K562 (cell line): ENCODE measurements around the gene TXN2.

Source experiments
- ERF ChIP-seq: fragments of 450-650 bp; formaldehyde crosslinking; IDR thresholded peaks from 2 replicates; pipeline ENCODE4 v1.4.0; 2020; ENCODE audit warnings: mild to moderate bottlenecking, mixed read lengths
- GABPB2 ChIP-seq: fragments of 250-450 bp; sonication (Bioruptor Pico); conservative IDR thresholded peaks from 2 replicates; pipeline ENCODE4 v1.5.1; 2021; ENCODE audit warnings: mild to moderate bottlenecking
- MAZ ChIP-seq, 2 experiments: fragments of 450-650 bp in 1 of 2; sonication (generic) in 1 of 2; formaldehyde crosslinking; IDR thresholded peaks in 1 of 2; conservative IDR thresholded peaks in 1 of 2; 2 replicates each; pipeline versions ENCODE4 v1.4.0 to v1.5.0; 2020; ENCODE audit warnings: mild to moderate bottlenecking in 1 of 2, missing genetic modification reagents in 1 of 2
- SMC3 ChIP-seq: conservative IDR thresholded peaks from 2 replicates; pipeline ENCODE4 v1.6.1; 2011; ENCODE audit warnings: low read depth, low read length, improper control_type of control experiment; ENCODE audit not compliant: insufficient read depth
- TARDBP ChIP-seq: fragments of 450-650 bp; IDR thresholded peaks from 2 replicates; pipeline ENCODE4 v1.6.1; 2016
- TF ChIP-seq, protein P1 (sequence below), 2 experiments: fragments of 450-650 bp; IDR thresholded peaks; 2 replicates each; pipeline ENCODE4 v1.6.1; 2016; ENCODE audit warnings: mild to moderate bottlenecking in 2 of 2, borderline replicate concordance in 1 of 2, low read depth in 1 of 2, moderate library complexity in 1 of 2
- TF ChIP-seq, protein P2 (sequence below), 3 experiments: IDR thresholded peaks in 2 of 3; conservative IDR thresholded peaks in 1 of 3; 2 replicates each; pipeline ENCODE4 v1.5.1; 2011 to 2012; ENCODE audit warnings: low read length in 3 of 3, mild to moderate bottlenecking in 3 of 3, control low read depth in 2 of 3, improper control_type of control experiment in 1 of 3, inconsistent platforms in 1 of 3, low read depth in 1 of 3, mixed read lengths in 1 of 3, moderate library complexity in 1 of 3; ENCODE audit not compliant: insufficient read depth in 2 of 3

DNA sequence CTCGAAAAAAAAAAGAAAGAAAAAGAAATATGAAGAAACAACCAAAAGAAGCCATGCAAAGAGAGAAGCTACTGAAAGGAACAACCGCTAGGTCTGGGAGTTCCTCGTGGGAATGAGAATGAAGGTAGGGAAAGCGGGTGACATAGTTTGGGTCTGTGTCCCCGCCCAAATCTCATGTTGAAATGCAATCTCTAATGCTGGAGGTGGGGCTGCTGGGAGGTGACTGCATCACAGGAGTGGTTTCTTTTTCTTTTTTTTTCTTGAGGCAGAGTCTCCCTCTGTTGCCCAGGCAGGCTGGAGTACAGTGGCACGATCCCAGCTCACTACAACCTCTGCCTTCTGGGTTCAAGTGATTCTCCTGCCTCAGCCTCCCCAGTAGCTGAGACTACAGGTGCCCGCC lies 9.7 kb upstream of the TXN2 start:
- no peak for TF ChIP-seq SMC3
- TF ChIP-seq ERF (CRISPR knock-in tag), result no peak
- TF ChIP-seq, protein P1, sequence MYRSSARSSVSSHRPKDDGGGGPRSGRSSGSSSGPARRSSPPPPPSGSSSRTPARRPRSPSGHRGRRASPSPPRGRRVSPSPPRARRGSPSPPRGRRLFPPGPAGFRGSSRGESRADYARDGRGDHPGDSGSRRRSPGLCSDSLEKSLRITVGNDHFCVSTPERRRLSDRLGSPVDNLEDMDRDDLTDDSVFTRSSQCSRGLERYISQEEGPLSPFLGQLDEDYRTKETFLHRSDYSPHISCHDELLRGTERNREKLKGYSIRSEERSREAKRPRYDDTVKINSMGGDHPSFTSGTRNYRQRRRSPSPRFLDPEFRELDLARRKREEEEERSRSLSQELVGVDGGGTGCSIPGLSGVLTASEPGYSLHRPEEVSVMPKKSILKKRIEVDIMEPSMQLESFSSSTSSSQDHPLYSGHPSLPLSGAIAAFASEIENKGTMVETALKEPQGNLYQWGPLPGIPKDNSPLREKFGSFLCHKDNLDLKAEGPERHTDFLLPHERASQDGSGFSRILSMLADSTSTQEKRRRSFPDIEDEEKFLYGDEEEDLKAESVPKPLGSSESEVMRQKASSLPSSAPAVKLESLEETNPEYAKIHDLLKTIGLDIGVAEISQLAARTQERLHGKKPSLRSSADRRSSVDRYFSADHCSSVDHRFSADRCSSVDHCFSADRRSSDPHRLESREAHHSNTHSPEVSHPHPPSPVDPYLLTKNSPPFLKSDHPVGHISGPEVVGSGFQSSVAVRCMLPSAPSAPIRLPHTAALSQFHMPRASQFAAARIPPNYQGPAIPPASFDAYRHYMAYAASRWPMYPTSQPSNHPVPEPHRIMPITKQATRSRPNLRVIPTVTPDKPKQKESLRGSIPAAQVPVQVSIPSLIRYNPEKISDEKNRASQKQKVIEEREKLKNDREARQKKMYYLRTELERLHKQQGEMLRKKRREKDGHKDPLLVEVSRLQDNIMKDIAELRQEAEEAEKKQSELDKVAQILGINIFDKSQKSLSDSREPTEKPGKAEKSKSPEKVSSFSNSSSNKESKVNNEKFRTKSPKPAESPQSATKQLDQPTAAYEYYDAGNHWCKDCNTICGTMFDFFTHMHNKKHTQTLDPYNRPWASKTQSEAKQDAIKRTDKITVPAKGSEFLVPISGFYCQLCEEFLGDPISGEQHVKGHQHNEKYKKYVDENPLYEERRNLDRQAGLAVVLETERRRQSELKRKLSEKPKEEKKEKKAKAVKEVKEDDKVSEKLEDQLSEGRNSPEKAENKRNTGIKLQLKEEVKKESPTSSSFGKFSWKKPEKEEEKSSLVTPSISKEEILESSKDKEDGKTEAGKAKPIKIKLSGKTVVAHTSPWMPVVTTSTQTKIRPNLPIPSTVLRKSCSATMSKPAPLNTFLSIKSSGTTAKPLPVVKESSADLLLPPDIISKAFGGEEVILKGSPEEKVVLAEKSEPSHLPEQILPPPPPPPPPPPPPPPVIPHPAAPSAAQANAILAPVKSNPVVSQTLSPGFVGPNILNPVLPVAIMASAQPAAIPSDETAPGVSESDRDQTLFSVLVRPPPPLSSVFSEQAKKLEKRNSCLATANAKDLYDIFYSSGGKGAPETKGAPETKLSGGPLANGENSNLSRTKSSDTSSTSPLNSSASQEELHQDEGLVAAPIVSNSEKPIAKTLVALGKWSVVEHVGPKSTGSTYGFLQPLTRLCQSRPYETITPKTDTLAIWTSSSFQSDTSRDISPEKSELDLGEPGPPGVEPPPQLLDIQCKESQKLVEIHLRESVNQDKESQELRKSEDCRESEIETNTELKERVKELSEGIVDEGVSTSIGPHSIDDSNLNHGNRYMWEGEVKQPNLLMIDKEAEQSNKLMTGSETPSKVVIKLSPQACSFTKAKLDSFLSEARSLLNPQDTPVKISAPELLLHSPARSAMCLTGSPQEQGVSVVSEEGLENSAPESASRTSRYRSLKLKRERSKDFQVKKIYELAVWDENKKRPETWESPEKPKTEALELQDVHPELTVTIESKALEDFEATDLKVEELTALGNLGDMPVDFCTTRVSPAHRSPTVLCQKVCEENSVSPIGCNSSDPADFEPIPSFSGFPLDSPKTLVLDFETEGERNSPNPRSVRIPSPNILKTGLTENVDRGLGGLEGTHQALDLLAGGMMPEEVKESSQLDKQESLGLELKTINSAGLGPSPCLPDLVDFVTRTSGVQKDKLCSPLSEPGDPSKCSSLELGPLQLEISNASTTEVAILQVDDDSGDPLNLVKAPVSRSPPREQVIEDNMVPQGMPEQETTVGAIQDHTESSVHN (IDR thresholded peaks at IDR 0.05; ENCODE audit: borderline replicate concordance in 1 of 2, low read depth in 1 of 2), result no peak
- no peak for TF ChIP-seq TARDBP
- TF ChIP-seq, protein P2, sequence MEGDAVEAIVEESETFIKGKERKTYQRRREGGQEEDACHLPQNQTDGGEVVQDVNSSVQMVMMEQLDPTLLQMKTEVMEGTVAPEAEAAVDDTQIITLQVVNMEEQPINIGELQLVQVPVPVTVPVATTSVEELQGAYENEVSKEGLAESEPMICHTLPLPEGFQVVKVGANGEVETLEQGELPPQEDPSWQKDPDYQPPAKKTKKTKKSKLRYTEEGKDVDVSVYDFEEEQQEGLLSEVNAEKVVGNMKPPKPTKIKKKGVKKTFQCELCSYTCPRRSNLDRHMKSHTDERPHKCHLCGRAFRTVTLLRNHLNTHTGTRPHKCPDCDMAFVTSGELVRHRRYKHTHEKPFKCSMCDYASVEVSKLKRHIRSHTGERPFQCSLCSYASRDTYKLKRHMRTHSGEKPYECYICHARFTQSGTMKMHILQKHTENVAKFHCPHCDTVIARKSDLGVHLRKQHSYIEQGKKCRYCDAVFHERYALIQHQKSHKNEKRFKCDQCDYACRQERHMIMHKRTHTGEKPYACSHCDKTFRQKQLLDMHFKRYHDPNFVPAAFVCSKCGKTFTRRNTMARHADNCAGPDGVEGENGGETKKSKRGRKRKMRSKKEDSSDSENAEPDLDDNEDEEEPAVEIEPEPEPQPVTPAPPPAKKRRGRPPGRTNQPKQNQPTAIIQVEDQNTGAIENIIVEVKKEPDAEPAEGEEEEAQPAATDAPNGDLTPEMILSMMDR (IDR thresholded peaks at IDR 0.05 in 2 of 3, conservative IDR thresholded peaks at IDR 0.05 in 1 of 3; ENCODE audit: insufficient read depth in 2 of 3, low read depth in 1 of 3, low read length in 3 of 3), result no peak
- TF ChIP-seq MAZ (CRISPR knock-in tag; conservative IDR thresholded peaks at IDR 0.05 in 1 of 2, IDR thresholded peaks at IDR 0.05 in 1 of 2), result no peak
- no peak for TF ChIP-seq GABPB2 (CRISPR knock-in tag)
